ENCODE data around the gene POLR2H. TPM values are rescaled to one million over a fixed set of nuclear protein-coding genes. Genes with fewer than 3 reads are reported as not detected.

The POLR2H gene
- total and polyA plus RNA-seq, 2 experiments from 2014 or later, result 96.2 to 112 TPM

- Histone ChIP-seq H3K4me3 (no peak within 1 kb of the TSS), H3K27me3 (peaks cover 14% of the 10 kb centered on the region), H3K9me3 (ENCODE audit: low read depth) (no peaks in the 10 kb centered on the region), H3K4me1 (ENCODE audit: low read depth) (peaks cover 5% of the 10 kb centered on the region), H3K27ac (no peak within 1 kb of the TSS), H3K36me3 (no peaks in the 10 kb centered on the region)
- DNase-seq (ENCODE audit: low read depth in 1 of 2, low spot score in 1 of 2), result peak in 1 of 2 donors; percentile 53
- no peak for TF ChIP-seq CTCF (IDR thresholded peaks at IDR 0.05; ENCODE audit: low read depth, low read length)
These were observed 16.5 kb downstream of the POLR2H start, which contains the start of gene THPO for GRCh38 chr3:184377882-184378445. Gene THPO, minus strand, starts transcription at chr3:184378207. Its CDS starts 1,948 bp downstream, at chr3:184376259.

- Histone ChIP-seq H3K4me3 (no peak overlapping the region), H3K9me3 (ENCODE audit: low read depth) (no peaks in the 10 kb centered on the region), H3K36me3 (no peaks in the 10 kb centered on the region), H3K27me3 (peaks cover 14% of the 10 kb centered on the region), H3K4me1 (ENCODE audit: low read depth) (peaks cover 5% of the 10 kb centered on the region), H3K27ac (no peak overlapping the region)
- no peak for TF ChIP-seq CTCF (IDR thresholded peaks at IDR 0.05; ENCODE audit: low read depth, low read length)
- DNase-seq (ENCODE audit: low read depth in 1 of 2, low spot score in 1 of 2), result no peak
These were observed 17.3 kb downstream of the POLR2H start for GRCh38 chr3:184378651-184379357.

GRCh38 chr3:184379358-184380184 is 18.1 kb downstream of the POLR2H start, which contains the start of gene CHRD:
Gene CHRD, plus strand, starts transcription at chr3:184380054. Its CDS starts 265 bp downstream, at chr3:184380319.
- peaks cover 5% of the 10 kb centered on the region for H3K4me1 ChIP-seq (ENCODE audit: low read depth)
- DNase-seq (ENCODE audit: low read depth in 1 of 2, low spot score in 1 of 2), result peak in 1 of 2 donors; percentile 37
- H3K4me3 ChIP-seq, result peak within 1 kb of the TSS; percentile 61
- TF ChIP-seq CTCF (IDR thresholded peaks at IDR 0.05; ENCODE audit: low read depth, low read length), result no peak
- H3K27me3 ChIP-seq, result peaks cover 14% of the 10 kb centered on the region
- H3K9me3 ChIP-seq (ENCODE audit: low read depth), result no peaks in the 10 kb centered on the region
- H3K27ac ChIP-seq, result no peak within 1 kb of the TSS
- H3K36me3 ChIP-seq, result no peaks in the 10 kb centered on the region

GRCh38 chr3:184380185-184380626 is 18.7 kb downstream of the POLR2H start:
- DNase-seq (ENCODE audit: low read depth in 1 of 2, low spot score in 1 of 2), result peak; percentile 51 to 83
- peaks cover 5% of the 10 kb centered on the region for H3K4me1 ChIP-seq (ENCODE audit: low read depth)
- no peak overlapping the region for H3K27ac ChIP-seq
- H3K9me3 ChIP-seq (ENCODE audit: low read depth), result no peaks in the 10 kb centered on the region
- peak overlapping the region; percentile 61 for H3K4me3 ChIP-seq
- no peak for TF ChIP-seq CTCF (IDR thresholded peaks at IDR 0.05; ENCODE audit: low read depth, low read length)
- no peaks in the 10 kb centered on the region for H3K36me3 ChIP-seq
- peaks cover 14% of the 10 kb centered on the region for H3K27me3 ChIP-seq

- Histone ChIP-seq H3K4me1 (ENCODE audit: low read depth) (peaks cover 5% of the 10 kb centered on the region), H3K27me3 (peaks cover 14% of the 10 kb centered on the region), H3K36me3 (no peaks in the 10 kb centered on the region), H3K4me3 (peak overlapping the region; percentile 61), H3K9me3 (ENCODE audit: low read depth) (no peaks in the 10 kb centered on the region), H3K27ac (no peak overlapping the region)
- peak in 1 of 2 donors; percentile 24 for DNase-seq (ENCODE audit: low read depth in 1 of 2, low spot score in 1 of 2)
- TF ChIP-seq CTCF (IDR thresholded peaks at IDR 0.05; ENCODE audit: low read depth, low read length), result no peak
These were observed 19.2 kb downstream of the POLR2H start for GRCh38 chr3:184380627-184381260.

All from cardiac muscle cell (in vitro differentiated cells and primary cell).